Right renal pelvis (tissue), 4 donors: Measurements from ENCODE around the gene PPM1G. TPM values are rescaled to one million over a fixed set of nuclear protein-coding genes. Genes with fewer than 3 reads are reported as not detected.
A peak's percentile ranks its signal among the peaks of the same experiment; 100 is the strongest.
"Not testable (repeated sequence)": the region's sequence is repeated elsewhere in the genome, so short reads cannot be mapped to it uniquely, and the experiment has no call there.

ENCODE experiments used
- DNase-seq, 4 donors: peaks; one replicate each; pipeline ENCODE4 v3.0.0-alpha.2; 2013; ENCODE audit warnings: low read depth in 4 of 4, low spot score in 3 of 4, missing footprints in 1 of 4
- polyA plus RNA-seq, 4 donors: library from polyadenylated mRNA; unstranded; fragments of 120-200 nt; gene quantifications; one replicate each; pipeline ENCODE4 v1.2.1, GENCODE V29; 2013; ENCODE audit not compliant: insufficient read length in 4 of 4

The PPM1G gene
- polyA plus RNA-seq: 10 to 100 TPM; 92.4 to 98.5 (median 94.7) TPM

GRCh38 chr2:27409321-27410073 is at the start of gene PPM1G:
Gene PPM1G (minus strand): TSS chr2:27409591. CDS start chr2:27409422, 169 bp downstream.
- peak; percentile 85 to 91 (median 88) for DNase-seq

GRCh38 chr2:27453968-27454367 is 44.6 kb upstream of the PPM1G start:
- no peak for DNase-seq

- no peak for DNase-seq
Observed at GRCh38 chr2:27451095-27451494, 41.7 kb upstream of the PPM1G start.

GRCh38 chr2:27448381-27448780 is 39.0 kb upstream of the PPM1G start:
- DNase-seq: no peak

GRCh38 chr2:27446057-27446456 is 36.7 kb upstream of the PPM1G start:
- no peak for DNase-seq

GRCh38 chr2:27445615-27446014 is 36.2 kb upstream of the PPM1G start:
- DNase-seq: no peak

- DNase-seq: no peak
Observed at GRCh38 chr2:27445155-27445554, 35.8 kb upstream of the PPM1G start.

GRCh38 chr2:27442920-27443282 is 33.5 kb upstream of the PPM1G start:
- DNase-seq: no peak

- peak in 2 of 4 donors; percentile 20 for DNase-seq
Observed at GRCh38 chr2:27441958-27442919, 32.8 kb upstream of the PPM1G start, which contains the start of gene KRTCAP3. Gene KRTCAP3 (plus strand): TSS chr2:27442381. CDS start chr2:27442413, 32 bp downstream.

- DNase-seq: no peak
Observed at GRCh38 chr2:27441226-27441926, 32.0 kb upstream of the PPM1G start.

- no peak for DNase-seq
Observed at GRCh38 chr2:27435628-27436027, 26.2 kb upstream of the PPM1G start.

- DNase-seq: no peak
Observed at GRCh38 chr2:27431395-27431794, 22.0 kb upstream of the PPM1G start.

GRCh38 chr2:27428978-27429541 is 19.7 kb upstream of the PPM1G start:
- DNase-seq: peak in 2 of 4 donors; percentile 61 to 63

- peak; percentile 91 to 96 (median 91) for DNase-seq
Observed at GRCh38 chr2:27428213-27428977, 19.0 kb upstream of the PPM1G start, which contains the start of gene NRBP1. Gene NRBP1 (plus strand): TSS chr2:27428631. CDS start chr2:27433274, 4,643 bp downstream.

GRCh38 chr2:27427863-27428212 is 18.4 kb upstream of the PPM1G start:
- no peak for DNase-seq

GRCh38 chr2:27425039-27425438 is 15.6 kb upstream of the PPM1G start:
- DNase-seq: not testable (repeated sequence)

GRCh38 chr2:27422958-27423357 is 13.6 kb upstream of the PPM1G start:
- no peak for DNase-seq

GRCh38 chr2:27421660-27422250 is 12.4 kb upstream of the PPM1G start:
- no peak for DNase-seq

- DNase-seq: no peak
Observed at GRCh38 chr2:27420996-27421395, 11.6 kb upstream of the PPM1G start.
